ENCODE data around the gene RAD9A. TPM values are rescaled to one million over a fixed set of nuclear protein-coding genes. Genes with fewer than 3 reads are reported as not detected.
A peak's percentile ranks its signal among the peaks of the same experiment; 100 is the strongest.

The RAD9A gene
- total and polyA plus RNA-seq, 9 of the 15 experiments (the other 6 are each of a cell fraction or from before 2014, with no cell fraction given) = 1.4 to 41.2 (median 16.1) TPM

GRCh38 chr11:67356864-67357561 lies 34.8 kb upstream of the RAD9A start (continued):
- no peak for TF ChIP-seq TSHZ1 (CRISPR knock-in tag; IDR thresholded peaks at IDR 0.05)
- no peak for TF ChIP-seq MEF2A (IDR thresholded peaks at IDR 0.05; ENCODE audit: control insufficient read depth, low read depth, low read length)
- no peak for TF ChIP-seq ZNF766 (CRISPR knock-in tag; conservative IDR thresholded peaks at IDR 0.05)
- peak; percentile 94 for TF ChIP-seq REST (IDR thresholded peaks at IDR 0.05; ENCODE audit: borderline replicate concordance)
- no peak for TF ChIP-seq REST (CRISPR knock-in tag; IDR thresholded peaks at IDR 0.05; ENCODE audit: low read depth)
- peak; percentile 58; the same call in 1 of the 2 replicates for TF ChIP-seq KLF16 (IDR thresholded peaks at IDR 0.05)
- no peak for TF ChIP-seq ETS2 (tag; IDR thresholded peaks at IDR 0.05; ENCODE audit: borderline replicate concordance, poor library complexity, severe bottlenecking)
- no peak for TF ChIP-seq ZKSCAN8 (CRISPR knock-in tag; IDR thresholded peaks at IDR 0.05)
- TF ChIP-seq HDAC2 (IDR thresholded peaks at IDR 0.05) = 0 out of 2 replicates have a peak, but pooled peaks have one; percentile 21
- no peak for TF ChIP-seq CEBPB (tag; IDR thresholded peaks at IDR 0.05)
- TF ChIP-seq ZNF143 (CRISPR knock-in tag; IDR thresholded peaks at IDR 0.05) = no peak
- TF ChIP-seq SP2 (IDR thresholded peaks at IDR 0.05; ENCODE audit: extremely low read depth, low read depth, low read length, poor library complexity, severe bottlenecking) = no peak
- TF ChIP-seq GTF2B (IDR thresholded peaks at IDR 0.05; ENCODE audit: extremely low read depth, insufficient read length) = no peak
- TF ChIP-seq SIX5 (IDR thresholded peaks at IDR 0.05; ENCODE audit: borderline replicate concordance in 1 of 2, insufficient read depth in 1 of 2, low read depth in 1 of 2, low read length in 2 of 2) = no peak
